Midbrain (tissue), 1 donor: ENCODE data around the gene NSMF.

Experiments
- DNase-seq: peaks from one replicate; lab custom pipeline; 2025; lab: John Stamatoyannopoulos, UW

The NSMF gene, protein sequence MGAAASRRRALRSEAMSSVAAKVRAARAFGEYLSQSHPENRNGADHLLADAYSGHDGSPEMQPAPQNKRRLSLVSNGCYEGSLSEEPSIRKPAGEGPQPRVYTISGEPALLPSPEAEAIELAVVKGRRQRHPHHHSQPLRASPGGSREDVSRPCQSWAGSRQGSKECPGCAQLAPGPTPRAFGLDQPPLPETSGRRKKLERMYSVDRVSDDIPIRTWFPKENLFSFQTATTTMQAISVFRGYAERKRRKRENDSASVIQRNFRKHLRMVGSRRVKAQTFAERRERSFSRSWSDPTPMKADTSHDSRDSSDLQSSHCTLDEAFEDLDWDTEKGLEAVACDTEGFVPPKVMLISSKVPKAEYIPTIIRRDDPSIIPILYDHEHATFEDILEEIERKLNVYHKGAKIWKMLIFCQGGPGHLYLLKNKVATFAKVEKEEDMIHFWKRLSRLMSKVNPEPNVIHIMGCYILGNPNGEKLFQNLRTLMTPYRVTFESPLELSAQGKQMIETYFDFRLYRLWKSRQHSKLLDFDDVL

DNA sequence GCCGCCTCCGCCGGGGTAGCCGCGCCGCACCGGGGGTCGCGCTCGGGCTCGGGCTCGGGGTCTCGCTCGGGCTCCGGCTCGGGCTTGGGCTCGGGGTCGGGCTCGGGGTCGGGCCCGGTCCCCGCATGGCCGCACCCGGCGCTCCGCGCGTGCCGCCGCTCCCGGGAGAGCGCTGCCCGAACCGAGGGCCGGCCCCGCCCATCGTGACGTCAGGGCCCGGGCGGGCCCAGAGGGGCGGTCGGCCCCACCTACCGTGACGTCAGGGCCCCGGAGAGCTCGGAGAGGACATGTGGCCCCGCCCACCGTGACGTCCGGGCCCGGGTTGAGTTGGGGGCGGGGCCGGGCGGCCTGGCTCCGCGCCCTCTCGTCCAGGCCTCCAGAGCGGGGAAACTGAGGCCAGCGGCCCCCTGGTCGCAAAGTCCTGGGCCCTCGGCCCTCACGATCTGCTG is at the start of gene NSMF:
NSMF (minus strand) TSS at position 183 of the 449 bp plus-strand sequence. CDS start 232 bp downstream, outside the sequence.
- DNase-seq: peak; percentile 98

DNA sequence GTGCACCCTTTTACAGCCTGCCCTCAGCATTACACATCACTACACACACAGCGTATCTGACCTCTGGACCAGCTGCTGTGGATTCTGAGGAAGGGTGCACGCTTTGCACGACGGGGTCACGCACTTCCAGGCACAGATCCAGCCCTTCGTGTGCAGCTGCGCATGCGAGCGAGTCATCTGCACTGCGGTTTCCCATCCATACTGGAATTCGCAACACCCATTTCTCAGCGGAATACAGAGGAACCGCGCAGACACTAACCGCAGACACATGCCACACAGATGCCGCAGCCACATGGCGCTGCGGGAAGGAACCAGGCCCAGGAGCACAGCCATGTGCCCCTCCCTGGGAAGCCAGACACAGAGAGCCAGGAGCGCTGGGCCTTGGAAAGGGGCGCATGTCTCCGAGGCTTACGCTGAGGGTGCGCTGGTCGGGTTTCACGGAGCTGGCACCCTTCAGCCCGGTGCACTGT is 47.6 kb upstream of the NSMF start:
- no peak for DNase-seq

DNA sequence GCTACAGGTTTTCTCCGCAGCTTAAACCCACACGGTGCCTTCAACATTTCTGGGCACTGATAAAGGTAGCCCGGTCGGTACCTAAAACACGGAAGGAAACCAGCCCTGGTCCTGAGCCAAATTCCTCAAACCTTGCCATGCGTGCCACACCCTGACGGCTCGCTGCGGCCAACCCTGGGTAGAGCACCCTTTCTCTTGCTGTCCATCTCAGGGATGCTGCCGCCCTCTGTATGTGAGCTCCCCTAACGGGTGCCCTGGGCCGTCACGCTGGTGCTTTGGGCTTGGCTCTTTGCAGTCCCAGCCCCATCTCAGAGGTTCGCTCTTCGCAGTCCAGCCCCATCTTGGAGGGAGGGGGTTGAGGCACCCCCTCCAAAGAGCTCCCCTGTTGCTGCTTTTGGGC is 47.1 kb upstream of the NSMF start:
- no peak for DNase-seq

DNA sequence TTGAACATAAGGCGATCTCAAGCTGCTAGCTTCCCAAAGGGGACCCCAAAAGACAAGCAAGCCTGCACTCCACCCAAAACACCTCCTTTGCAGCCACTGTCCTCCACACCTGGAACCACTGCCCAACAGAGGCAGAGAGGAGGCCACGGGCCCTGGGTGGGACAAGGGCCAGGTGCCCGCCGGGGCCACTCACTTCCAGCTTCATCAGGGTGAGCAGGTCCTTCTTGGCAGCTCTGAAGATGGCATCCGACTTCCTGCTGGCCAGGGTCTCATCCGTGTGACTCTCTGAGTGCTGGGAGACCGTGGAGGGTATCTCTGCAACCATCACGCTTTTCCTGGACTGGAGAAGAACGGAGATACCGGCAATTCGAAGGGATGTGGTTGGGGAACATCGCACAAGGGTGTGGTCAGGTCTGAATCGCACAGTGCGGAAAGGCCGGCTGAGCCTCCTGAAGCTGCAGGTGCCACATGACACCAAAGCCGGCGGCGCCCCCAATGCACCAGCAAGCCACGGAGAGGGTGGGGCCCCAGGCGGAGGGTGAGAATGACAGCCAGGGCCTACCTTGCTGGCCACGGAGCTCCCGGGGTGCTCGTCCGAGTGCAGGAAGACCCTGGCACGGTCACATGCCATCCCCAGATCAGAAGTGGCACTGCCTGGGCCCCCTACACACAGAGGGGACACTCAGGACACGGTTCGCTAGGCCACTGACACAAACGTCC is 46.4 kb upstream of the NSMF start:
- no peak for DNase-seq

DNA sequence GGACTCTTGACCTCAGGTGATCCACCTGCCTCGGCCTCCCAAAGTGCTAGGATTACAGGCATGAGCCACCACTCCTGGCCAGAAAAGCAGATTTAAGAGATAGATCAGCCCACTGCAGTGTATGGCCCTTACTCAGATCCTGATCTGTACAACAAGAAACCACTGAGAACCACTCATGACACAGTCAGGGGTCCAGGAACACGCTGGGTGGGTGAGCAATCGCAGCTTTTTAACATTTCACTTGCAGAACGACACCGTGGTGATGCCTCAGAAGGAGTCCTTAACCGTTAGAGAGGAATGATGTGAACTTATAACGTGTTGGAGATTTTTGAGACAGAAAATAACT is 45.3 kb upstream of the NSMF start:
- no peak for DNase-seq

DNA sequence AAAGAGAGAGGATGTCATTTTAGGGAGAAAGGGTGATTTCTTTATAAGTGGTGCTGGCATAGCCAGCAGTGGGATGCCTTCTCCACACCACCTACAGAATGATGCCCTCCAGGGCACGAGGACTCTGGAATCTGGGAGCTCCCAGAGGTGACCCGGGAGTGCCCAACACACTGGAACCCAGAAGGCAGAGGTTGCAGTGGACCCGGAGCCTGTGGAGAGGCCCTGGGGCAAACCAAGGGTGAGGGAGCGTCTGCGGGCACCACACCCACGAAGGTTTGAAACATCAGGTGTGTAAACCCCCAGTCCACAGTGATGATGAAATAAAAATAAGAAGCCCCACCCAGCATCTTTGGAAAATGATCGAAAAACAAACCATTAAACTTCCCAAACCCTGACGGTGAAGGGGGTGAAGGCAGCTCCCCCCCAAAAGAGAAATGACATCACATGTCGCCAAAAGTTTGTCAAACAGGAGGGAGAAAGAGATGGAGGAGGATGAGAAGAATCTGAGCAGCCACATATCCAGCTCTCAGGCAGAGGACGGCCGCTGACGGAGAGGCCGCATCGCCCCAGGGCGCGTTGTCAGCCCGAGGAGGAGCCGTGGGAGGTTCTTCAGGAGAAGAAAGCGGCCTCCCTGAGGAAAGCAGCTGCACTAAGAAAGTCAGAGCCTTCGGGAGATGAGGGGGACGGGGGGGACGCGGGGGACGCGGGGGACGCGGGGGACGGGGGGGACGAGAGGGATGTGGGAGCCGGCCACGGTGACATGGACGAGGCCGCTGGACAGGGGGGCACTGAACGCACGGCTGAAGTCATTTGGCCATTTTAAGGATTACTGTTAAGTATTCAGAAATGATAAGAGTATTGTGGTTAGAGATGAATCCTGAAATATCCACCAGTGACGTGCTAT is 43.1 kb upstream of the NSMF start:
- no peak for DNase-seq

DNA sequence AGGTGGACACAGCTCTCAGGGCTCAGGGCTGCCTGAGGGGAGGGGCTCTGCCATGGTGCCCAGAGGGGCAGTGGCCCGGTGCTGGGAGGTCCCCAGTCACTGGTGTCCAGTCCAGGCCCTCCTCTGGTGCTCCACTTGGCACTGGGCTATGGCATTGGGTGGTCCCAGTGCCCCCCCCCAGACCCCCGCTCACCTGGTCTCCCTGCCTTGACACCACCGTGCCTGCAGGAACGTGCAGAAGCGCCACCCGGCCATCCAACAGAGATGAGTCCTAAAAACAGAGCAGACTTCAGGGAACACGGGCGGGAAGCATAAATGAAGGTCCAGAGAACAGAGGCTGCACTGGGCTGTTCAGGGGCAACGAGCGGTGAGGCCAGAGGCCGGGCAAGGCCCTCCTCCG is 42.3 kb upstream of the NSMF start:
- DNase-seq: no peak

DNA sequence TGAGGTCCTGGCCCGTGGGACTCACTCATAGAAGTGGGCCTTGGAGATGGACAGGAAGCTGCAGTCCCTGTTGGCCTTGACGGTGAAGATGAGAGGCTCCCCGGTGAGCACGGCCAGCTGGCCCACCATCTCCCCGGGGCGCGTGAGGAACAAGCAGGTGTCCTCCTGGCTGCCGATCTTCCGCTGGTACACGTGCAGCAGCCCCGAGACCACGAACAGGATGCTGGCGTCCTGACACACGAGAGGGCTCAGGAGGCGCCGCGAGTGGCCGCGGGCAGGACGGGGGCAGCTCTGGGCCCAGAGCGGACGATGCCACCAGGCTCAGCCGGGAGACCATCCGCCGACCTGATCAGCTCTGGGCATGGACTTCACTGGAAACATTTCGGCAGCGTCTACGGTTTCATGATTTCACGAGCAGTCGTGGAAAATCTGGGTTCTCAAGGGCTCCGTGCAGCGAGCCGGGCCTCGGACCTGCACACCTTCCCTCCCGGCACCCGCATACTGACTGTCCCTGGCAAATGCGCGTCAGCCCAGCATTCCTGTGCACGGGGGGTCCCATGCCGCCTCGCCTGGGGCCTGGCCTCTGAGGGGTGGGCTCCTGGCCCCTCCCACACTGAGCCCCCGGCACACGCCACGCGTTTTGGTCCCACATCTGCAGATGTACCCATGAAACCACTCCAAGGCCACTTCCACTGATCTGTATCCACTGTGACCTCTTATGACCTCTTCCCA is 41.7 kb upstream of the NSMF start:
- no peak for DNase-seq

DNA sequence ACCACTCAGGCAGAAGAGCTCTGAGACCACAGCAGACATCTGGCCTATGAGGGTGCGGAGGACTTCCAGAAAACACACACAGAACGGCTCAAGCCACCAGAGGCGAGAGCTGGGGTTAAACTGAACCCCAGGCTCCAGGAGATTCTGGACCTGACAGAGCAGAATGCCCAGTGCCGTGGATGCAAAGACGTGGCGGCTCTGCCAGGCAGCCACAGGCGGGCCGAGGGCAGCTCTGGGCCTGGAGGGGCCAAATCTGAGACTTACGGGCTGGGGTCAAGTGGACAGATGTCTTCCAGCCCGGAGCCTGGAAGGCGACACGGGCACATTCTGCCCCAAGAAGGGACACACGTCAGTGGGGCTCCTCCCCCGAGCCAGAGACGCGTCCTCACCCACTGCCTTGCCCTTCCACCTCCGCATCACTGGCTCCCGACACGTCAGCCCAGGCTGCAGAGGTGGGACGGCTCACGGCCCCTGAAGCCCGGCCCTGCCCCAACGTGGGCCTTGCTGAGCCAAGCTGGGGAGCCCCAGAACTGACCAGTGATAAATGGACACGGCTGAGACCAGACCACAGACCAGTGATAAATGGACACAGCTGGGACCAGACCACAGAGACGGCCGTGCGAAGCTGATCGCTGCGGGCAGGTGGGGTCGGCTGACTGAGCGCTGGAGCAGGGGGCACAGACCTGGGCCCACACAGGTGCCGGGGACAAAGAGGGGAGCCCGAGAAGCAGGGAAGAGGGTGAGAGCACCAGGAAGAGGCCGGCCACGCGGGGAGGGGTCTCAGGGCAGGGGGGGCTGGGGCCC is 40.9 kb upstream of the NSMF start:
- DNase-seq: no peak

DNA sequence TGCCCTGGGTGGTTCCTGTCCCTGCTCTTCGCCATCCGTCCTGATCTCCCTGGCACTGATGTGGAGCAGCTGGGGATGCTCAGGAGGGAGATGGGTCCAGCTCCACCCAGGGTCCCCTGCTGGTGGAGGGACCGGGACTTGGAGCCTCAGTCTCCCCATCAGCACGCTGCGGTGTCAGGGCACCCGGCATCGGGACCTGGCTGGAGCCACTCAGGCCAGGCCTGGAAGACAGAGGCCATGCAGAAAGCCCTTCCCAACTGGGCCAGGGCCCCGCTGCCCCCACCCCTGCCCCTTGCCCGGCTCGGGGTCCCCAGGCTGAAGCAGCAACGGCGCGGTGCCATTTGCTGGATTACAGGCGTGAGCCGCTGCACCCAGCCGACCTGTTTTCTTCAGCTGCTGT is 40.3 kb upstream of the NSMF start:
- DNase-seq: no peak

DNA sequence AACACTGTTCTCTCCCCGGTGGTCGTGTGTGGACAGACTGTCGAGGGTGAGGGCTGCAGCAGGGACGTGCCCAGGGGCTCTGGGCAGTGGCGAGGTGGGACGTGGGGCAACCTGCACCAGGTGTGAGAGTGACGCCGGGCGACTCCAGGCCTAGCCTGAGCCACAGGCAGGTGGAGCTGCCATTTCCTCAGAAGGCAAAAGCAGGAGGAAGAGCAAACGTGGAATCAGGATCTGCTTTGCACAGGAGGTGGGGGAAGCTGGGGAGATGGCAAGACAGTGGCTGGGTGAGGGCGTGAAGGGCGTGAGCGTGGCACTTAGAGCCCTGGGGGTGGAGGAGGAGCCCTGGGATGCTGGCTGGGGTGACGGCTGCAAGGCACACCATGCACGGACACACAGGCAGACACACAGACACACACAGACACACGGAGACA is 39.6 kb upstream of the NSMF start:
- DNase-seq: no peak

DNA sequence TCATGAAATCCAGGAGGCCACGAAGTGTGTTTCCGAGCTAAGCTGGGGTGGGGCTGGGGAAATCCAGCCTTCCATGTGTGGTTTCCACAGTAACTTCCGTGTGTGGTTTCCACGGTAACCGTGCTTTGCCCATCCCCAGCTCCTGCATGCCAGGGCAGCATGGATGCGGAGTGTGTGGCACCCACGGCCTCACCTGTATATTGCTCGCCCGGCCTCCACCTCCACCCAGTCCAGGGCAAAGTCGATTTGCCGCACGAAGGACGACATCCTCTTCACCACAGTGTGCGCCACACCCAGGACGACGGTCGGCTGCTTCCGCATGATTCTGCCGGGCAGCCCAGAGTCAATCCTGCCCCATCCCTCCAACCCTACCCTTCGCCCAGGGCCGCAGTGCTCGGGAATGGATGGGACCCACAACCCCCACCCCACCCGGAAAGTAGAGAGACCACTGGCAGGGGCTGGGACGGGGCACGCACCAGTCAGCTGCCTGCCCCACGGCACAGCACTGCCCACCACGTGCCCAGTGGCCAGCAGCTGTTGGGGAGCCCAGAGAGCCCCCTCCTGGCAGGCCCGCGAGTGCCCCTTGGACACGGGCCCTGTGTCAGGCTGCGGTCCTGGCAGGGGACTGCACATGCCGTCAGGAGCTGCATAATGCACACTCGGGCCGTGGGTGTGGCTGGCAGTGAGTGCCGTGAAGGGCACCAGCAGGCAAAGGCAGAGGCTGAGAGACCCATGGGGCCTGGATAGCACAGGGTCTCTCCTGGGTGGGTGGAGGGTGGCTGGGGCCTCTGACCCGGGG is 39.0 kb upstream of the NSMF start:
- no peak for DNase-seq

DNA sequence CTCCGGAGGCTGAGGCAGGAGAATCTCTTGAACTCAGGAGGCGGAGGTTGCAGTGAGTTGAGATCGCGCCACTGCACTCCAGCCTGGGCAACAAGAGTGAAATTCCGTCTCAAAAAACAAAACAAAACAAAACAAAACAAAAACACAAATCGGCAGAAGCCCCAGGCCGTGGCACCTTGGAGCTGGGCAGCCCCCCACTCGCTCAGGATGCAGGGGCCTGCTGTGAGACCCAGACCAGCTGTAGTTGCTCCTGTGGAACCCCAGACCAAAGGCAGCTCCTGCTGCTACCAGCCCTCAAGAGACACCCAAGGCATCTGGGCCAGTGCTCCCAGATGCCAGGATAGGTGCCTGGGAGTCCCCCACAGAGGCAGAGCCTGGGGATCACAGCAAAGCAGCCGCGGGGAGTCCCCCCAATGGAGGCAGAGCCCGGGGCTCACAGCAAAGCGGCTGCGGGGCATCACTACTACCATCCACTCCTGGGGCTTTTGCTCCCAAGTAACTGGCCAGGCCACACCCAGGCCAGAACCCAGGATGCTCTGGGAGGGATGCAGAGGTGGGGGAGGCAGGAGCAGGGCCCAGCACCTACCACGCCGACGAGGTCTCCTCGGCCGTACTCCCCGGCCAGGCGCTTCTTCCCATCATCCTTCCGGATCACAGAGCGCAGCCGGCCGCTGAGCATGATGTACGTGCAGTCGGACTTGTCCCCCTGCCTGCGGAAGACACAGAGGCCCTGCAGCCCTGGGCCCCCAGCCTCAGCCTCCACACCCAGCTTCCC is 37.7 kb upstream of the NSMF start:
- DNase-seq: no peak

DNA sequence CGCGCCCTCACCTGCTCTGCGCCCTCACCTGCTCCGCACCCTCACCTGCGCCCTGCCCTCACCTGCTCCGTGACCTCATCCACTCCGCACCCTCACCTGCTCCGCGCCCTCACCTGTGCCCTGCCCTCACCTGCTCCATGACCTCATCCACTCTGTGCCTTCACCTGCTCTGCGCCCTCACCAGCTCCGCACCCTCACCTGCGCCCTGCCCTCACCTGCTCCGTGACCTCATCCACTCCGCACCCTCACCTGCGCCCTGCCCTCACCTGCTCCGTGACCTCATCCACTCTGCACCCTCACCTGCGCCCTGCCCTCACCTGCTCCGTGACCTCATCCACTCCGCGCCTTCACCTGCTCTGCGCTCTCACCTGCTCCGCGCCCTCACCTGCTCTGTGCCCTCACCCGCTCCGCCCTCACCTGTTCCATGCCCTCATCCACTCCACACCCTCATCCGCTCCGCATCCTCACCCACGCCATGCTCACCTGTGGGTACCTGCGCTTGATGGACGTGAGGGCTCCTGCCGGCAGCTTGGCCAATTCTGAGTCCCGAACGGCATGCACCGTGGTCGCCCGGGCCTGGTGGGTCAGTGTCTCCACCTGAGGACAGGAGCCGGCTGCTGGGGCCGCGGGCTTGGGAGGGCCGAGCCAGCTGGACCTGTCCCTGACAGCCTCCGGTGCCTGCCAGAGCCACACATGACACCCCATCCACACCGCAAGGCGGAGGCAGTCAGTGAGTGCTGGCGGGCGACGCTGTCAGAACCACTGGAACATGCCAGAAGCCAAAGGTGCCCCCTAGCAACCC is 35.6 kb upstream of the NSMF start:
- DNase-seq: no peak

DNA sequence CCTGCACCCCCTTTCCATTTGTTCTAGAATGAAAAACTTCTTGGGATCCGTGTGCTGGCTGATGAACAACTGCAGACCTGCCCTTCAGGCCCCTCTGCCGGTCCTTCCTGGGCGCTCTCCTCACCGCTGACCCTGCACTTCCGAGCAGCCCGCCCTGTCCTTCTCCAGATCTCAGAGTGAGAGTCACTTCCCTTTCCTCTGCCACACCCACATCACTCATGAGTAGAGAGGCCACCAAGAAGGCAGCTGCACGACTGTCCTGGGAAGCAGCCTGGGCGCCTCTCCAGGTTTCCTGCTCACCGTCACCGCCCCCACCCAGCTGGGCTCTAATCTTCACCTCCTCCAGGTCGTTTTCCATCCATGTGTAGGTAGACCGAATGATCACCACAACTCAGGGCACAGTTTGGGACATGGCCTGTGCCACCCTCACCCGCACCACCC is 35.0 kb upstream of the NSMF start:
- DNase-seq: no peak

DNA sequence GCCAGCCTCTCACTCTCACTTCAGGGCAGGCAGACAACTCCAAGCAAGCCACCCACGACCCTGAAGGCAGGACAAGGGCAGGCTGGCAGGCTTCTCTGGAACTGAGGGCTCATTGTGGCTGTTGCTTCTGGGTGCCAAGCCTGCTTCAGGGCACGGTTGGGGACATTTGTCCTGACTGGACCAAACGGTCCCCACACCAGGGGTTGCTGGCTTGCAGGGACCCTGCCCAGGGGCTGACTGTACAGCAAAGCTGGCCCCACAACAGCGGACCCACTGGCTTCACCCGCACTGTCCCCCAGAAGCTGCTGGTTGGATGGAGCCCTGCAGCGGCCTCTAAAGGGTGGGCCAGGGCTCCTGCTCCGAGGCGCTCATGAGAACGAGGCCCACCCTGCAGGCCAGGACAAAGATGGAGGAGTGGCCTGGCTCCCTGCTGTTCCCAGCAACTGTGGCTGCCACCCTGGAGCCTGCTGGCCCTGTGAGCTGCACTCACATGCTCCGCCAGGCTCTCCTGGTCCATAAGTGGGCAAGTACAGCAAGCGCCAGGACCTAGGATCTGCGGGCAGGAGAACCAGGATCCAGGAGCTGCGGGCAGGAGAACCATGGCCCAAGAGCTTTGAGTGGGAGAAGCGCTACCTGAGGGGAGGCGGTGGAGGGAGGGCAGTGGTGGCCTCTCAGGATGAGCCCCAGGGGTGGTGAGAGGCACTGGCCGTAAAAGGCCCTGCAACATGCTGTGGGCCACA is 34.4 kb upstream of the NSMF start:
- DNase-seq: no peak
